SK-N-MC (cell line): Measurements from ENCODE around the gene C3orf18.

ENCODE experiments used
- DNase-seq: peaks from one replicate; pipeline ENCODE4 v3.0.0-alpha.2; 2011; ENCODE audit warnings: low read depth, low spot score
- H3K27ac ChIP-seq: fragments of 200-600 bp; sonication (generic); 2 replicates; pipeline ENCODE4 v1.5.1; 2016; ENCODE audit warnings: mixed run types
- H3K36me3 ChIP-seq: fragments of 200-600 bp; sonication (generic); 2 replicates; pipeline ENCODE4 v1.6.1; 2017; ENCODE audit warnings: antibody characterized with exemption, low read length, mixed read lengths; ENCODE audit not compliant: insufficient read depth
- H3K4me3 ChIP-seq: fragments of 200-600 bp; sonication (generic); 2 replicates; pipeline ENCODE4 v1.5.1; 2016
- H3K9ac ChIP-seq: fragments of 200-600 bp; sonication (generic); 2 replicates; pipeline ENCODE4 v1.8.0; 2017; ENCODE audit warnings: mixed run types, mixed read lengths; ENCODE audit not compliant: insufficient read length
- H3K9me3 ChIP-seq: fragments of 200-600 bp; sonication (generic); 2 replicates; pipeline ENCODE4 v1.6.1; 2017; ENCODE audit warnings: low read depth, mild to moderate bottlenecking, antibody characterized with exemption, low read length, moderate library complexity, mixed read lengths
- EZH2 ChIP-seq: fragments of 200-600 bp; sonication (generic); IDR thresholded peaks from one replicate; pipeline ENCODE4 v1.6.1; 2017; ENCODE audit warnings: antibody characterized with exemption
- FOXP2 ChIP-seq: optimal IDR thresholded peaks from 2 replicates; pipeline ENCODE3; 2011; ENCODE audit warnings: mild to moderate bottlenecking, moderate library complexity; ENCODE audit not compliant: insufficient read depth; ENCODE audit errors: extremely low read length, control extremely low read depth
- POLR2AphosphoS5 ChIP-seq: IDR thresholded peaks from 2 replicates; pipeline ENCODE4 v1.6.1; 2012; ENCODE audit warnings: mild to moderate bottlenecking, low read depth, low read length, borderline replicate concordance

Gene C3orf18

DNA sequence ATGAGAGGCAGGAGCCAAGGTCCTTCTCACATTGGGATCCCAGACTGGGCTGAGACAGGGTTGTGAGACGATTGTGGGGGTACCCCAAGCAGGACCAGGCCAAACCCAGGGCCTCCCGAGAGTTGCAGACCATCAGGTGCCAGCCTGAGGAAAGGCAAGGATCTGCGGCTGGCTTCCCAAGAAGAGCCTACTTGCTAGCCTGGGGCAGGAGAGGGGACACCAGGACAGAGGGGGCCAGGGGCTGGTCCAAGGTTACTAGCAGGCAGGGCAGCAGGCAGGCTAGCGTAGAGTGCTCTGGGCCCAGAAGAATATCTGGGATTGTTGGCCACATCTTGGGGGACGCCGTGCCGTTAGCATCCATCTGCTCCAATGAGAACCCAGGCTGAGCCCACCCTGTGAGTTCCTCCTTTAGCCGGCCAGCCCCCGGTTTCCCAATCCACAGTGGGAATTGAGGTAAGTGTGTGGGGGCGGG, 43.5 kb upstream of the C3orf18 start:
- H3K9ac ChIP-seq = no peak overlapping the region
- no peaks in the 10 kb centered on the region for H3K9me3 ChIP-seq
- no peaks in the 10 kb centered on the region for H3K36me3 ChIP-seq
- no peak for DNase-seq
- no peak overlapping the region for H3K27ac ChIP-seq
- H3K4me3 ChIP-seq = peak overlapping the region; percentile 73
- TF ChIP-seq EZH2 (no peak), FOXP2 (no peak)

DNA sequence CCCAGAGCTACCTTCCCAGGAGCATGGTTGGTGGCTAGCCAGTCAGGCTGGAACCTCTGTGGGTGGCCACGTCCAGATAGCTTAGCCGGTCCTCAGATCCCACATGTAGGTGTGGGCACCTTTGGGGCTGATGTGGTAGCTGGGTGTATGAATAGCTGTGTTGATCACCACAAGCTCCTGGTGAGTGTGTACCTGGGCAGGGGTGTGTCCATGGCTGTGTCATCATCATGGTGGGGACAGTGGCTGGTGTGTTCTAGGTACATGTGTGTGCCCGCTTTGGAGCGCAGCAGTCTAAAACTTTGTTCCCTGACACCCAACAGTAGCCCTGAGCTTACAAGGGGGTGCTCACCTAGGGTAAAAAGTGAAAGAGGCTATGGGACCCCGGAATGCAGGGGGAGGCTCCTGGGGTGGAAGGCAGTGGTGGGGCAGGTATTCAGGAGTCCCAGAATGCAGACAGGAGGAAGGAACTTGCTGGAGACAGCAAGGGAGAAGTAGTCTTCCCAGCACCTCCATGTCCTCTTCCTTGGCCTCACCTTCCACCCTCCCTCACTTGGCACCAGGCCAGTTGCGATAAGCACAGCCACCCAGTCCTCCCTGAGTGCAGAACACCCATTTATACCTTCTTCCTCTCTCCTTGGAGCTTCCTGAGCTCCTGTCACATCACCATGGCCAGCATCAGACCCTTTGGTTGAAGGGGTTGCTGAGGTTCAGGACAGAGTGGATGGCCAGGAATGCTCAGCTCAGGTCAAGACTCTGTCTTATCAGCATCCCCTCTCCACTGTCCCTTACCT, 42.8 kb upstream of the C3orf18 start:
- H3K9me3 ChIP-seq = no peaks in the 10 kb centered on the region
- H3K27ac ChIP-seq = no peak overlapping the region
- no peaks in the 10 kb centered on the region for H3K36me3 ChIP-seq
- H3K9ac ChIP-seq = no peak overlapping the region
- TF ChIP-seq EZH2 (no peak), FOXP2 (no peak), POLR2AphosphoS5 (no peak)
- no peak for DNase-seq
- no peak overlapping the region for H3K4me3 ChIP-seq

DNA sequence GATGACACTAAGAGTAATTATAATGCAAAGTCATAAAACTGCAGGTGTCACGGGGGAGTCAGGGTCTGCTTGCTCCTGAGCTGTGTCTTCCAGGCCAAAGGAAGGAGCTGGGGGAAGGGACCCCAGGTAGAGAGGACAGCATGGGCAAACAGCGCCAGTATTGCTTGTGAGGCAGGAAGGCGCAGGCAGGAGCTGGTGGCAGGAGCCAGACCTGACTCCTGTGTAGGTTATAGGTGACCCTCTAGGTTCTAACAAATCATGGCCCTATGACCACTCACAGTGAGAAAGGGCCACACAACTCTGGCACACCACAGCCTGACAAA, 42.2 kb upstream of the C3orf18 start:
- Histone ChIP-seq H3K9me3 (no peaks in the 10 kb centered on the region), H3K36me3 (no peaks in the 10 kb centered on the region), H3K27ac (no peak overlapping the region), H3K4me3 (no peak overlapping the region), H3K9ac (no peak overlapping the region)
- DNase-seq = no peak
- TF ChIP-seq FOXP2 (no peak), EZH2 (no peak), POLR2AphosphoS5 (no peak)

GRCh38 chr3:50609071-50609762, 41.7 kb upstream of the C3orf18 start:
- H3K4me3 ChIP-seq = no peak overlapping the region
- no peaks in the 10 kb centered on the region for H3K9me3 ChIP-seq
- TF ChIP-seq EZH2 (no peak), FOXP2 (no peak), POLR2AphosphoS5 (no peak)
- no peak for DNase-seq
- H3K27ac ChIP-seq = no peak overlapping the region
- H3K9ac ChIP-seq = no peak overlapping the region
- no peaks in the 10 kb centered on the region for H3K36me3 ChIP-seq

GRCh38 chr3:50608278-50608677, 40.7 kb upstream of the C3orf18 start:
- no peak for DNase-seq
- Histone ChIP-seq H3K36me3 (no peaks in the 10 kb centered on the region), H3K4me3 (no peak overlapping the region), H3K9ac (no peak overlapping the region), H3K27ac (no peak overlapping the region), H3K9me3 (no peaks in the 10 kb centered on the region)
- TF ChIP-seq POLR2AphosphoS5 (no peak), EZH2 (no peak), FOXP2 (no peak)

DNA sequence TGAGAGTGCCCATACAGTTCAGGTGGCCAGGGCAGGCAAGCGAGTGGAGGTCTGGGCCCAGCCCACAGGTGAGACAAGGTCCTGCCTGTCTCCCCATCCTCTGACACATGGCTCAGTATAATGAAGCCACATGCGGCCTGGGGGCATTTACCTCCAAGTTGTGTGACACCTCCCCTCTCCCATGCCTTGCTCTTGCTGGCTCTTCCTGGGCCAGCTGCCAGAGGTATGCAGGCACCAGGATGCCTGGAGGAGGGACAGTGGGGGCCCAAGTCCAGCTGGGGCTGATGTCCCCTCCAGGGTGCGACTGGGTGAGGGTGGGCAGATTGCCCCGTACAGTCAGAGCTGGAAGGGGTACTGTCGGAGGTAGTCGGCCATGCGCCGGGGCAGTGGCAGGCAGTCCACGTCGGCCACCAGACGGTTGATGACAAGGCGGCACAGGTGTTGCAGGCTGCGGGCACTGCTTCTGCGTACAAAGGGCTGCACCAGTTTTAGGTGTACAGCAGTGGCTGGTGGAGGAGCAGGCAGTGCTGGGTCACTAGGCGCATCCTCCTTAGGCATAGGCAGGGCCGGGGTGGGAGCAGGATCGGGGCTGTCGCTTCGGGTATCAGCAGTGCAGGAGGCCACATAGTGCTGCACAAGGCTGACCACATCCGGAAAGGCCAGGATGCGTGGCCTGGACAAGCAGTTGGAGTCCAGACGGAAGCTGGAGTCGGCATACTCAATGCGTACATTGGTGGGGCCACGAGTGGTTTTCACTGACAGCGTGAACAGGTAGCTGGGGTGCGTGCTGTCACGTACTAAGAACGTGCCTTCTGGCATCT, 39.9 kb upstream of the C3orf18 start:
- DNase-seq = no peak
- Histone ChIP-seq H3K9ac (no peak overlapping the region), H3K4me3 (no peak overlapping the region), H3K27ac (no peak overlapping the region), H3K9me3 (no peaks in the 10 kb centered on the region), H3K36me3 (no peaks in the 10 kb centered on the region)
- no peak for TF ChIP-seq EZH2
- TF ChIP-seq POLR2AphosphoS5 = no peak
- no peak for TF ChIP-seq FOXP2

- no peak overlapping the region for H3K27ac ChIP-seq
- no peak overlapping the region for H3K4me3 ChIP-seq
- H3K36me3 ChIP-seq = no peaks in the 10 kb centered on the region
- no peak for DNase-seq
- no peak overlapping the region for H3K9ac ChIP-seq
- H3K9me3 ChIP-seq = no peaks in the 10 kb centered on the region
- TF ChIP-seq FOXP2 = no peak
- no peak for TF ChIP-seq EZH2
- TF ChIP-seq POLR2AphosphoS5 = no peak
These were observed 39.0 kb upstream of the C3orf18 start for GRCh38 chr3:50606596-50606995.

DNA sequence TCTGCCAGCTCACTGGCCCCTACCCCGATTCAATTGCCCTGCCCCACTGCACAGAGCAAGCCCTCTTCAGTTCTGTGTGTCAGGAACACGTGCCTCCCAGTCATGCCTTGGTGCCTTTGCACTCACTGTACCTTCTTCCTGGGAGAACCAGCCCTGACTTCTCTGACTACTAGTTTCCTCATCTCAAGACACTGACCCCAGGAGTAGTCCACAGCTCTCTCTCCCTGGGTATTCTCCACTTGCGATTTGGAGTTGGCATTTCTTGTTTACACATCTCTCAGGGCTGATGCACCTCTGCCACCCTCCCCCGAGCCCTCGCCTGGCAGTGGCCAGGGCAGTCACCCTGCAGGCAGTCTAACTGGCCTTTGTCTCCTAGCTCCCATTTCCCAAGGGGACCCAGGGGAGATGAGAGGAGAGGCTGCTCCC, 38.4 kb upstream of the C3orf18 start:
- H3K9me3 ChIP-seq = no peaks in the 10 kb centered on the region
- no peaks in the 10 kb centered on the region for H3K36me3 ChIP-seq
- no peak for DNase-seq
- no peak overlapping the region for H3K27ac ChIP-seq
- H3K9ac ChIP-seq = no peak overlapping the region
- TF ChIP-seq FOXP2 (no peak), EZH2 (no peak), POLR2AphosphoS5 (no peak)
- no peak overlapping the region for H3K4me3 ChIP-seq
